MM.1S (cell line): ENCODE results near the gene KCND3.
A peak's percentile ranks its signal among the peaks of the same experiment; 100 is the strongest.

Experiments
- DNase-seq: peaks from one replicate; pipeline ENCODE4 v3.0.0-alpha.2; 2015
- H2AFZ ChIP-seq: fragments of 300-600 bp; sonication (generic); 2 replicates; pipeline ENCODE4 v1.6.0; 2016; ENCODE audit warnings: antibody characterized with exemption, low read length
- H3F3A ChIP-seq: fragments of 300-600 bp; sonication (generic); 2 replicates; pipeline ENCODE4 v1.6.1; 2016; ENCODE audit warnings: mild to moderate bottlenecking, antibody characterized with exemption, low read length, moderate library complexity, mixed read lengths; ENCODE audit not compliant: insufficient read depth
- H3K27ac ChIP-seq: fragments of 300-600 bp; sonication (generic); 2 replicates; pipeline ENCODE4 v1.5.1; 2016; ENCODE audit warnings: mild to moderate bottlenecking, low read length
- H3K27me3 ChIP-seq: fragments of 300-600 bp; sonication (generic); replicated peaks from 2 replicates; pipeline ENCODE4 v1.6.0; 2016; ENCODE audit warnings: low read length; ENCODE audit not compliant: insufficient read depth
- H3K36me3 ChIP-seq: fragments of 300-600 bp; sonication (generic); replicated peaks from 2 replicates; pipeline ENCODE4 v1.6.1; 2016; ENCODE audit warnings: mild to moderate bottlenecking, low read length, mixed read lengths; ENCODE audit not compliant: insufficient read depth
- H3K4me1 ChIP-seq: fragments of 300-600 bp; sonication (generic); 2 replicates; pipeline ENCODE4 v1.6.1; 2016; ENCODE audit warnings: low read length, mixed read lengths
- H3K4me2 ChIP-seq: fragments of 300-600 bp; sonication (generic); 2 replicates; pipeline ENCODE4 v1.6.0; 2016; ENCODE audit warnings: low read depth, low read length
- H3K4me3 ChIP-seq: fragments of 300-600 bp; sonication (generic); 2 replicates; pipeline ENCODE4 v1.5.1; 2016; ENCODE audit warnings: low read length, mixed read lengths
- H3K79me2 ChIP-seq: fragments of 300-600 bp; sonication (generic); 2 replicates; pipeline ENCODE4 v1.6.1; 2016; ENCODE audit warnings: mixed run types, low read length, mixed read lengths
- H3K9ac ChIP-seq: fragments of 300-600 bp; sonication (generic); 2 replicates; pipeline ENCODE4 v1.6.1; 2016; ENCODE audit warnings: low read length, mixed read lengths
- H3K9me2 ChIP-seq: fragments of 300-600 bp; sonication (generic); replicated peaks from 2 replicates; pipeline ENCODE4 v1.6.1; 2016; ENCODE audit warnings: mild to moderate bottlenecking, low read length, mixed read lengths; ENCODE audit not compliant: insufficient read depth
- H3K9me3 ChIP-seq: fragments of 300-600 bp; sonication (generic); replicated peaks from 2 replicates; pipeline ENCODE4 v1.6.1; 2016; ENCODE audit warnings: mild to moderate bottlenecking, low read length, mixed read lengths; ENCODE audit not compliant: insufficient read depth
- H4K20me1 ChIP-seq: fragments of 300-600 bp; sonication (generic); 2 replicates; pipeline ENCODE4 v1.6.1; 2016; ENCODE audit warnings: mild to moderate bottlenecking, low read length, moderate library complexity, mixed read lengths; ENCODE audit not compliant: insufficient read depth
- EZH2 ChIP-seq: fragments of 300-600 bp; sonication (generic); optimal IDR thresholded peaks from 2 replicates; pipeline ENCODE3; 2017; ENCODE audit warnings: low read depth, mild to moderate bottlenecking, antibody characterized with exemption, low read length, mixed read lengths
- EZH2phosphoT487 ChIP-seq: fragments of 300-600 bp; sonication (generic); IDR thresholded peaks from 2 replicates; pipeline ENCODE4 v1.6.1; 2018; ENCODE audit warnings: antibody characterized with exemption, low read length
- TF ChIP-seq, protein P1 (sequence below): fragments of 300-600 bp; sonication (generic); IDR thresholded peaks from 2 replicates; pipeline ENCODE4 v1.5.1; 2016; ENCODE audit warnings: antibody characterized with exemption, low read length, mixed read lengths

Gene KCND3

DNA sequence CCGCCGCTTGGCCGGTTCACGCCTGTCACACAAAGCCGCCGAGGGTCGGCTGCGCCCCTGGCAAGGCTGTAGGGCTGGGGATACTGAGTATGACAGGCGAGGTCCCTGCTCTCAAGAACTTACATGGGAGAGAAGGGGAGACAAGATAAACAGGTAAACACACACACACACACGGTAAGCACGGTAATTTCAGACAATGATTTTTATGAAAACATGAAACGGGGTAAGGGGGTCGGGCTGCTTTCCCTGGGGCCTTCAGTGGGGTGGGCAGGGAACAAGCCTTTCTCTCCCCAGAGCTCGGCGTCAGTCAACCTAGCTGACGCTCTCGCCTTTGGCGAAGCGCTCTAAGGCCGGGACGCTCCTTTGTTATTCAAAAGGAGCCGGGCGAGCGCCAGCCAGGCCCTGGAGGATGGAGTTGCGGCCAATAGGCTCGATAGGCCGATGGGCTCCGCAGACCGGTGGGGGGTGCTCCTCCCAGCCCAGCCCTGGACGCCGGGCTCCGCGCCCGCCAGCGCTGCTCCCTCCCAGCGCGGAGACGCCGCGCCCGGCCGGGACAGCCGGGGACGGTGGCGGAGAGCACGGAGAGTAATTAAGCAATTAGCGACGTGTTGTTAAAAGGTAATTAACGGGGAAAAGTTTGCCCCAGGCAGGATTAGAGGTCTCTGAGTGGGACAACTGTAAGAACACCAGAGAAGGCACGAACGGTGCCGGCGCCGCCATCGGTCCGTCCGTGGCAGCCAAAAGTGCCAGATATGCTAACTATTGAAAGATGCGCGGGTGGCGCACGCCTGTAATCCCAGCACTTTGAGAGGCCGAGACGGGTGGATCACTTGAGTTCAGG, 249.3 kb downstream of the KCND3 start:
- Histone ChIP-seq H3K9me2 (no peaks in the 10 kb centered on the region), H3K27me3 (no peaks in the 10 kb centered on the region), H4K20me1 (no peaks in the 10 kb centered on the region), H3F3A (peaks cover 10% of the 10 kb centered on the region; the same call in 1 of the 2 replicates), H3K4me3 (peak overlapping the region; percentile 66), H3K36me3 (no peaks in the 10 kb centered on the region), H2AFZ (peak overlapping the region; percentile 78), H3K9ac (peak overlapping the region; percentile 42; the same call in 1 of the 2 replicates), H3K9me3 (no peaks in the 10 kb centered on the region), H3K4me2 (peak overlapping the region; percentile 91), H3K79me2 (peaks cover 3% of the 10 kb centered on the region; the same call in 1 of the 2 replicates), H3K27ac (peak overlapping the region; percentile 75; the same call in 1 of the 2 replicates), H3K4me1 (peaks cover 8% of the 10 kb centered on the region)
- DNase-seq: peak; percentile 9
- TF ChIP-seq EZH2: no peak
- no peak for TF ChIP-seq EZH2phosphoT487
- TF ChIP-seq, protein P1, sequence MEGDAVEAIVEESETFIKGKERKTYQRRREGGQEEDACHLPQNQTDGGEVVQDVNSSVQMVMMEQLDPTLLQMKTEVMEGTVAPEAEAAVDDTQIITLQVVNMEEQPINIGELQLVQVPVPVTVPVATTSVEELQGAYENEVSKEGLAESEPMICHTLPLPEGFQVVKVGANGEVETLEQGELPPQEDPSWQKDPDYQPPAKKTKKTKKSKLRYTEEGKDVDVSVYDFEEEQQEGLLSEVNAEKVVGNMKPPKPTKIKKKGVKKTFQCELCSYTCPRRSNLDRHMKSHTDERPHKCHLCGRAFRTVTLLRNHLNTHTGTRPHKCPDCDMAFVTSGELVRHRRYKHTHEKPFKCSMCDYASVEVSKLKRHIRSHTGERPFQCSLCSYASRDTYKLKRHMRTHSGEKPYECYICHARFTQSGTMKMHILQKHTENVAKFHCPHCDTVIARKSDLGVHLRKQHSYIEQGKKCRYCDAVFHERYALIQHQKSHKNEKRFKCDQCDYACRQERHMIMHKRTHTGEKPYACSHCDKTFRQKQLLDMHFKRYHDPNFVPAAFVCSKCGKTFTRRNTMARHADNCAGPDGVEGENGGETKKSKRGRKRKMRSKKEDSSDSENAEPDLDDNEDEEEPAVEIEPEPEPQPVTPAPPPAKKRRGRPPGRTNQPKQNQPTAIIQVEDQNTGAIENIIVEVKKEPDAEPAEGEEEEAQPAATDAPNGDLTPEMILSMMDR: no peak

DNA sequence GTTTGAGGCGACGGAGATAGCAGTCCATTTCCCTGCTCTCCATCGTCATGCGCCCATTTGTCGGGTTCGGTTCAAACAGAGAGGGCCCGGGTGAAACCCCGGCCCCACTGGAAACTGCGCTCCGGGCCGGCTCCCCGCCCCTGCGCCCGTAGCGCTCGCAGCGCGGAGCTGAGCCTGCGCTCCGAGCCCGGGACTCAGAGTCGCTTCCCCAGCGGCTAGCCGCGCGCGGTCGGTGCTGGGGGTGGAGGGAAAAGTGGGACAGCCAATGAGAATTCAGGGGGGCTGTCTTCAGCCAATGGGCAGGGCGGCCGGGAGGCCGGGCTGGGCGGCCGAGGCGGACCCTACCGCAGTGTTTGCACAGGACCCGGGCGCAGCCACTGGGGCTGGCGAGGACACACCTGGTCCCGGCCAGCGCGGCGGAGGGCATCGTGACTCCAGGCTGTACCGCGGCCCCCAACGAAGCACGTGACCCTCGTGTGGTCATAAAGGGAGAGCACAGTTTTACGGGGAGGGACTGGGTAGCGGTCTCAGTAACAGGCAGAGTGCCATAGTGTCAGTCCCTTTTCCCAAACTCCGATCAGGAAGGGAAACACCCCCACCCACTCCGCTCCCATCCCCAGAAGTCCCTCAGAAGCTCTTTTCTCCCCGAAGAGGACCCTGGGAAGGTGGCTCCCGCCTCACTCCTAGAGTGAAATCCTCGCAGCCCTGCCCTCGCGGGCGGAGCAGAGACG, 250.1 kb downstream of the KCND3 start, which contains the start of gene INKA2:
TSS of gene INKA2 (minus strand) at position 202 of the 731 bp plus-strand sequence. CDS start at position 49, 153 bp downstream.
- Histone ChIP-seq H3K9ac (peak within 1 kb of the TSS; percentile 65; the same call in 1 of the 2 replicates), H3K9me3 (no peaks in the 10 kb centered on the region), H3K4me2 (peak within 1 kb of the TSS; percentile 91), H2AFZ (peak within 1 kb of the TSS; percentile 78), H3F3A (peaks cover 10% of the 10 kb centered on the region; the same call in 1 of the 2 replicates), H3K27me3 (no peaks in the 10 kb centered on the region), H3K9me2 (no peaks in the 10 kb centered on the region), H3K27ac (peak within 1 kb of the TSS; percentile 75), H3K4me3 (peak within 1 kb of the TSS; percentile 66), H3K4me1 (peaks cover 8% of the 10 kb centered on the region), H3K36me3 (no peaks in the 10 kb centered on the region), H4K20me1 (no peaks in the 10 kb centered on the region), H3K79me2 (peaks cover 3% of the 10 kb centered on the region; the same call in 1 of the 2 replicates)
- DNase-seq: peak; percentile 80
- TF ChIP-seq, protein P1: no peak

DNA sequence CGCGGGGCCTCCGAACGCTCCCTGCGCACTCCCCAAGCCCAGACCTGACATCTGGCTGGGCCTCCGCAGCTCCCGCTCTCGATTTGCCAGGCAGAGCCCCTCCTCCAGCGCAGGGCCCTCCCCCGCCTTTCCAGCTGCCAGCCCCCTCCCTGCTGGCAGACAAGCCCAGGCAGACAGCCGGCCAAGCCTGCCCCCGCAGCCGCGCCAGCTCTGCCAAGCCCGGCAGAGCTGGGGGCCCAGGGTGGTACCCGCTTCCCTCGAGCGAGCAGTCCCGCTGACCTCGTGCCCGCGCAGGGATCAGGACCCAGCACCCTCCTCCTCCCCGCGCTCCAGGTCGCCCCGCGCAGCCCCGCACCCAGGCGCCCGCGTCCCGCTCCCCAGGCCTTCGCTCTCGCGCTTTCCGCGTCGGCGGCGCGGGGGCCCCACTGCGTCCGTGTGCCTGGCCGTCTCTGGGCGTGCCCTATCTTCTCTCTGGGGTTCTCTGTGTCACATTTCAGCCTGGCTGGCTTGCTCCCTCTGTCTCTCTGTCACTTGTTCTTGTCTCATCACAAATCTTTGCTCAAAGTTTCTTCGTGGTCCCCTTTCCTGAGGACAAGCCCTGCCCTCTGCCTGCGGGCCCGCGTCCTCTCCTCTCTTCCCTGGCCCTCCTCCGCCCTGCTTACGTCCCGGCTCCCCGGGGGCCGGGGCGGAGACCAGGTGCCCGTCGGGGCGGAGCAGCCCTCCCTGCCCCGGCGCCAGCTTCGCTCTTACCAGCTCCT, 250.9 kb downstream of the KCND3 start:
- Histone ChIP-seq H3K27me3 (no peaks in the 10 kb centered on the region), H3K9ac (peak overlapping the region; percentile 65; the same call in 1 of the 2 replicates), H3K79me2 (peaks cover 3% of the 10 kb centered on the region; the same call in 1 of the 2 replicates), H3K27ac (peak overlapping the region; percentile 75), H3K4me1 (peaks cover 8% of the 10 kb centered on the region), H3K9me2 (no peaks in the 10 kb centered on the region), H3K9me3 (no peaks in the 10 kb centered on the region), H3F3A (peaks cover 10% of the 10 kb centered on the region; the same call in 1 of the 2 replicates), H4K20me1 (no peaks in the 10 kb centered on the region), H2AFZ (peak overlapping the region; percentile 40), H3K4me3 (peak overlapping the region; percentile 66), H3K4me2 (peak overlapping the region; percentile 91), H3K36me3 (no peaks in the 10 kb centered on the region)
- TF ChIP-seq, protein P1: no peak
- TF ChIP-seq EZH2 (no peak), EZH2phosphoT487 (no peak)
- DNase-seq: peak; percentile 54
